ENCODE measurements around the gene PKD1L1.

GRCh38 chr7:47782792-47783191, 165.5 kb downstream of the PKD1L1 start:
- TF ChIP-seq EZH2phosphoT487 (IDR thresholded peaks at IDR 0.05; ENCODE audit: borderline replicate concordance), result no peak
- TF ChIP-seq POLR2A (IDR thresholded peaks at IDR 0.05; ENCODE audit: borderline replicate concordance, extremely low read depth, insufficient read depth, insufficient read length), result no peak
- no peak for TF ChIP-seq CTCF (IDR thresholded peaks at IDR 0.05 in 2 of 3, conservative IDR thresholded peaks at IDR 0.05 in 1 of 3; ENCODE audit: borderline replicate concordance in 1 of 3, insufficient read depth in 1 of 3, low read depth in 2 of 3, low read length in 2 of 3)
- no peak for TF ChIP-seq REST (IDR thresholded peaks at IDR 0.05; ENCODE audit: low read depth)
- TF ChIP-seq JUND (IDR thresholded peaks at IDR 0.05), result peak; percentile 34; the same call in 1 of the 2 replicates
- no peak for TF ChIP-seq CEBPB (IDR thresholded peaks at IDR 0.05; ENCODE audit: low read depth)
- TF ChIP-seq EZH2 (IDR thresholded peaks at IDR 0.05), result no peak
- TF ChIP-seq RAD21 (IDR thresholded peaks at IDR 0.05; ENCODE audit: low read depth), result no peak
- TF ChIP-seq MAX (IDR thresholded peaks at IDR 0.05), result no peak

Measured in HCT116 (cell line).